HepG2 (cell line): ENCODE data around the gene LRRC45. TPM values are rescaled to one million over a fixed set of nuclear protein-coding genes. Genes with fewer than 3 reads are reported as not detected.

ENCODE experiments used
- AHR ChIP-seq: IDR thresholded peaks from 2 replicates; pipeline ENCODE4 v1.6.1; 2018; ENCODE audit warnings: missing genetic modification reagents, missing compliant biosample characterization
- CBX5 ChIP-seq: sonication (generic); formaldehyde crosslinking; IDR thresholded peaks from 2 replicates; pipeline ENCODE4 v1.4.0; 2020; ENCODE audit warnings: missing genetic modification reagents, borderline replicate concordance
- ETV6 ChIP-seq: sonication (generic); formaldehyde crosslinking; conservative IDR thresholded peaks from 2 replicates; pipeline ENCODE4 v1.4.0; 2020; ENCODE audit warnings: missing genetic modification reagents
- FLYWCH1 ChIP-seq: sonication (generic); formaldehyde crosslinking; IDR thresholded peaks from 2 replicates; pipeline ENCODE4 v1.8.1; 2023; ENCODE audit warnings: mild to moderate bottlenecking, missing genetic modification reagents
- FOXJ3 ChIP-seq: sonication (generic); formaldehyde crosslinking; IDR thresholded peaks from 2 replicates; pipeline ENCODE4 v1.4.0; 2020; ENCODE audit warnings: missing genetic modification reagents, mild to moderate bottlenecking, borderline replicate concordance
- FOXO1 ChIP-seq: sonication (generic); formaldehyde crosslinking; IDR thresholded peaks from 2 replicates; pipeline ENCODE4 v1.4.0; 2020; ENCODE audit warnings: missing genetic modification reagents
- HOXA5 ChIP-seq: sonication (generic); formaldehyde crosslinking; IDR thresholded peaks from 2 replicates; pipeline ENCODE4 v1.4.0; 2020; ENCODE audit warnings: missing genetic modification reagents
- KMT2B ChIP-seq: IDR thresholded peaks from 2 replicates; pipeline ENCODE4 v1.6.1; 2016; ENCODE audit warnings: missing genetic modification reagents, missing compliant biosample characterization
- NAIF1 ChIP-seq: sonication (generic); formaldehyde crosslinking; IDR thresholded peaks from 2 replicates; pipeline ENCODE4 v1.5.0; 2020; ENCODE audit warnings: mild to moderate bottlenecking, missing genetic modification reagents, borderline replicate concordance
- SCMH1 ChIP-seq: sonication (generic); formaldehyde crosslinking; IDR thresholded peaks from 2 replicates; pipeline ENCODE4 v1.9.0; 2021; ENCODE audit warnings: missing genetic modification reagents, mild to moderate bottlenecking, borderline replicate concordance
- SSRP1 ChIP-seq: IDR thresholded peaks from 2 replicates; pipeline ENCODE4 v1.6.1; 2016; ENCODE audit warnings: control low read depth
- ZBTB38 ChIP-seq: sonication (generic); formaldehyde crosslinking; IDR thresholded peaks from 2 replicates; pipeline ENCODE4 v1.5.1; 2020; ENCODE audit warnings: mild to moderate bottlenecking, missing genetic modification reagents
- ZC3H4 ChIP-seq: sonication (generic); formaldehyde crosslinking; IDR thresholded peaks from 2 replicates; pipeline ENCODE4 v1.4.0; 2020; ENCODE audit warnings: missing genetic modification reagents, borderline replicate concordance
- ZNF12 ChIP-seq: sonication (generic); formaldehyde crosslinking; IDR thresholded peaks from 2 replicates; pipeline ENCODE4 v1.5.0; 2020; ENCODE audit warnings: missing genetic modification reagents
- ZNF256 ChIP-seq: sonication (generic); formaldehyde crosslinking; conservative IDR thresholded peaks from 2 replicates; pipeline ENCODE4 v1.4.0; 2020; ENCODE audit warnings: missing genetic modification reagents
- ZNF33A ChIP-seq: sonication (generic); formaldehyde crosslinking; IDR thresholded peaks from 2 replicates; pipeline ENCODE4 v1.5.1; 2020; ENCODE audit warnings: missing genetic modification reagents, mild to moderate bottlenecking, moderate library complexity, borderline replicate concordance
- ZNF629 ChIP-seq: sonication (generic); formaldehyde crosslinking; conservative IDR thresholded peaks from 2 replicates; pipeline ENCODE4 v1.5.0; 2020; ENCODE audit warnings: missing genetic modification reagents
- ZNF670 ChIP-seq: sonication (generic); formaldehyde crosslinking; IDR thresholded peaks from 2 replicates; pipeline ENCODE4 v1.8.0; 2022; ENCODE audit warnings: mild to moderate bottlenecking, missing genetic modification reagents, borderline replicate concordance
- ZNF674 ChIP-seq: sonication (generic); formaldehyde crosslinking; IDR thresholded peaks from 2 replicates; pipeline ENCODE4 v1.5.0; 2020; ENCODE audit warnings: low read depth, mild to moderate bottlenecking, missing genetic modification reagents
- ZNF749 ChIP-seq: sonication (generic); formaldehyde crosslinking; IDR thresholded peaks from 2 replicates; pipeline ENCODE4 v1.8.0; 2022; ENCODE audit warnings: mild to moderate bottlenecking, missing genetic modification reagents, moderate library complexity, borderline replicate concordance
- ZZZ3 ChIP-seq: sonication (generic); formaldehyde crosslinking; IDR thresholded peaks from 2 replicates; pipeline ENCODE4 v1.4.0; 2020; ENCODE audit warnings: missing genetic modification reagents, mild to moderate bottlenecking, borderline replicate concordance
- polyA plus RNA-seq, 8 experiments: library from polyadenylated mRNA; depleted of rRNA in 3 of 8; stranded (reverse) in 7 of 8; unstranded in 1 of 8; fragments of >200 nt; fragmentation: Illumina TruSeq in 4 of 8; extraction: Trizol in 4 of 8; gene quantifications; 2 replicates each; pipeline versions ENCODE4 v1.2.1 to v1.2.3, GENCODE V29; 2011 to 2016; ENCODE audit warnings: low read depth in 4 of 8, missing spikeins in 1 of 8, mixed read lengths in 1 of 8; ENCODE audit not compliant: insufficient read depth in 1 of 8
- total RNA-seq, 5 experiments: library from RNA; depleted of rRNA; stranded (reverse); fragments of >200 nt; fragmentation: Illumina TruSeq; extraction: Trizol; gene quantifications; 2 replicates each; pipeline ENCODE4 v1.2.3, GENCODE V29; 2016; ENCODE audit warnings: low read depth in 1 of 5
- TF ChIP-seq, protein P1 (sequence below): IDR thresholded peaks from 2 replicates; pipeline ENCODE4 v1.4.0; 2020; ENCODE audit warnings: mild to moderate bottlenecking, missing genetic modification reagents
- TF ChIP-seq, protein P2 (sequence below): sonication (generic); formaldehyde crosslinking; IDR thresholded peaks from 2 replicates; pipeline ENCODE4 v1.5.1; 2020; ENCODE audit warnings: missing genetic modification reagents, mild to moderate bottlenecking, borderline replicate concordance
- TF ChIP-seq, protein P3 (sequence below): IDR thresholded peaks from 2 replicates; pipeline ENCODE4 v1.6.1; 2012; ENCODE audit warnings: low read depth, low read length, improper control_type of control experiment

LRRC45 gene
- total and polyA plus RNA-seq, 2 of the 13 experiments (the other 11 are each of a cell fraction or from before 2014, with no cell fraction given), result 11.6 to 48.1 TPM

DNA sequence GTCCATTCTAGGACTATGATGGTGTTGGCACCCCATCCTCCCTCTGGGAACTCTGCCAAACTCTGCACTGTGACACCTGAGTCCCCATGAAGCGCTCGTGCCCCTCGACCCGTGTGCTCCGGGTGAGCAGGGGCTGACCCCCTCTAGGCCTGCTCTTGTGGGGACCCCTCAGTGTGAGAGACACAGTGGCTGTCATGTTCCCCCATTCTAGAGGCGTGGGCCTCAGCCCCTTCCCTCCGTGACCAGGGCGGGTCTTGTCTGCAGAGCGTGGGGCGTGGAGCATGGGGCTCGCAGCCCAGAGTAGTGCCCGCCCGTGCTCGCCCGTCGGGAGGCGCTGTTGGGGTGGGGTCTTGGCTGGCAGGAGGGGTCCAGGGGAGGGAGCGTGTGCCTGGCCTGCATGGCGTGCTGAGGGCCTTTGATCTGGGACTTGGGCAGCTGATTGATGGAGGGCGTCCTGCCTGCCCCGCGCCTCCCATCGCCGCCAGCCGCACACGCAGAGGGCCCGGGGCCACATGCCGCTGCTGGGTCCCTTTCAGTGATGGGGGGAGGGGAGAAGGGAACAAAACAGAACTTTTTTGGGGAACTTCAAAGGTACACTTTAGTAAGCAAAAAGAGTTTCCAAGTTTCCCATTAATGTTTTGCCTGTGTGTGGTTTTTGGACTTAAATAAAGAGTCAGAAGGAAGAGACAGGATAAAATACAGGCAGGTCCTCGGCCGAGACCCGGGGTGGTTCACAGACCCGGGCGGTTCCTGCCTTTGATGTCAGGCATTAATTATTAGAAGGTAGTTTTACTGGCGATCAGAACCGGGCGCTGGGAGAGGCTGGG, 22.9 kb upstream of the LRRC45 start (continued):
- TF ChIP-seq, protein P1, sequence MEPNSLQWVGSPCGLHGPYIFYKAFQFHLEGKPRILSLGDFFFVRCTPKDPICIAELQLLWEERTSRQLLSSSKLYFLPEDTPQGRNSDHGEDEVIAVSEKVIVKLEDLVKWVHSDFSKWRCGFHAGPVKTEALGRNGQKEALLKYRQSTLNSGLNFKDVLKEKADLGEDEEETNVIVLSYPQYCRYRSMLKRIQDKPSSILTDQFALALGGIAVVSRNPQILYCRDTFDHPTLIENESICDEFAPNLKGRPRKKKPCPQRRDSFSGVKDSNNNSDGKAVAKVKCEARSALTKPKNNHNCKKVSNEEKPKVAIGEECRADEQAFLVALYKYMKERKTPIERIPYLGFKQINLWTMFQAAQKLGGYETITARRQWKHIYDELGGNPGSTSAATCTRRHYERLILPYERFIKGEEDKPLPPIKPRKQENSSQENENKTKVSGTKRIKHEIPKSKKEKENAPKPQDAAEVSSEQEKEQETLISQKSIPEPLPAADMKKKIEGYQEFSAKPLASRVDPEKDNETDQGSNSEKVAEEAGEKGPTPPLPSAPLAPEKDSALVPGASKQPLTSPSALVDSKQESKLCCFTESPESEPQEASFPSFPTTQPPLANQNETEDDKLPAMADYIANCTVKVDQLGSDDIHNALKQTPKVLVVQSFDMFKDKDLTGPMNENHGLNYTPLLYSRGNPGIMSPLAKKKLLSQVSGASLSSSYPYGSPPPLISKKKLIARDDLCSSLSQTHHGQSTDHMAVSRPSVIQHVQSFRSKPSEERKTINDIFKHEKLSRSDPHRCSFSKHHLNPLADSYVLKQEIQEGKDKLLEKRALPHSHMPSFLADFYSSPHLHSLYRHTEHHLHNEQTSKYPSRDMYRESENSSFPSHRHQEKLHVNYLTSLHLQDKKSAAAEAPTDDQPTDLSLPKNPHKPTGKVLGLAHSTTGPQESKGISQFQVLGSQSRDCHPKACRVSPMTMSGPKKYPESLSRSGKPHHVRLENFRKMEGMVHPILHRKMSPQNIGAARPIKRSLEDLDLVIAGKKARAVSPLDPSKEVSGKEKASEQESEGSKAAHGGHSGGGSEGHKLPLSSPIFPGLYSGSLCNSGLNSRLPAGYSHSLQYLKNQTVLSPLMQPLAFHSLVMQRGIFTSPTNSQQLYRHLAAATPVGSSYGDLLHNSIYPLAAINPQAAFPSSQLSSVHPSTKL, result peak; percentile 23
- peak; percentile 64; the same call in 1 of the 2 replicates for TF ChIP-seq CBX5 (CRISPR knock-in tag)
- no peak; the same call in 1 of the 2 replicates for TF ChIP-seq ZNF629 (CRISPR knock-in tag)
- TF ChIP-seq AHR (CRISPR knock-in tag), result no peak
- TF ChIP-seq KMT2B (CRISPR knock-in tag), result no peak
- 0 out of 2 replicates have a peak, but pooled peaks have one; percentile 21 for TF ChIP-seq HOXA5 (CRISPR knock-in tag)
- TF ChIP-seq ZC3H4 (CRISPR knock-in tag), result peak; percentile 97; the same call in 1 of the 2 replicates
- TF ChIP-seq, protein P2, sequence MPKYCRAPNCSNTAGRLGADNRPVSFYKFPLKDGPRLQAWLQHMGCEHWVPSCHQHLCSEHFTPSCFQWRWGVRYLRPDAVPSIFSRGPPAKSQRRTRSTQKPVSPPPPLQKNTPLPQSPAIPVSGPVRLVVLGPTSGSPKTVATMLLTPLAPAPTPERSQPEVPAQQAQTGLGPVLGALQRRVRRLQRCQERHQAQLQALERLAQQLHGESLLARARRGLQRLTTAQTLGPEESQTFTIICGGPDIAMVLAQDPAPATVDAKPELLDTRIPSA (CRISPR knock-in tag), result no peak
- 0 out of 2 replicates have a peak, but pooled peaks have one; percentile 68 for TF ChIP-seq FOXO1 (CRISPR knock-in tag)
- no peak; the same call in 1 of the 2 replicates for TF ChIP-seq ZZZ3 (CRISPR knock-in tag)
- TF ChIP-seq ZBTB38 (CRISPR knock-in tag), result peak; percentile 73
- TF ChIP-seq ZNF12 (CRISPR knock-in tag), result no peak; the same call in 1 of the 2 replicates
- peak; percentile 96 for TF ChIP-seq SSRP1 (CRISPR knock-in tag)
- no peak; the same call in 1 of the 2 replicates for TF ChIP-seq ZNF749 (CRISPR knock-in tag)
- no peak for TF ChIP-seq ZNF674 (CRISPR knock-in tag)
- TF ChIP-seq FLYWCH1 (CRISPR knock-in tag), result no peak
- TF ChIP-seq, protein P3, sequence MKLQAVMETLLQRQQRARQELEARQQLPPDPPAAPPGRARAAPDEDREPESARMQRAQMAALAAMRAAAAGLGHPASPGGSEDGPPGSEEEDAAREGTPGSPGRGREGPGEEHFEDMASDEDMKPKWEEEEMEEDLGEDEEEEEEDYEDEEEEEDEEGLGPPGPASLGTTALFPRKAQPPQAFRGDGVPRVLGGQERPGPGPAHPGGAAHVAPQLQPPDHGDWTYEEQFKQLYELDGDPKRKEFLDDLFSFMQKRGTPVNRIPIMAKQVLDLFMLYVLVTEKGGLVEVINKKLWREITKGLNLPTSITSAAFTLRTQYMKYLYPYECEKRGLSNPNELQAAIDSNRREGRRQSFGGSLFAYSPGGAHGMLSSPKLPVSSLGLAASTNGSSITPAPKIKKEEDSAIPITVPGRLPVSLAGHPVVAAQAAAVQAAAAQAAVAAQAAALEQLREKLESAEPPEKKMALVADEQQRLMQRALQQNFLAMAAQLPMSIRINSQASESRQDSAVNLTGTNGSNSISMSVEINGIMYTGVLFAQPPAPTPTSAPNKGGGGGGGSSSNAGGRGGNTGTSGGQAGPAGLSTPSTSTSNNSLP, result peak; percentile 71; the same call in 1 of the 2 replicates
- 0 out of 2 replicates have a peak, but pooled peaks have one; percentile 3 for TF ChIP-seq NAIF1
- peak; percentile 51 for TF ChIP-seq ETV6 (CRISPR knock-in tag)
- 0 out of 2 replicates have a peak, but pooled peaks have one; percentile 36 for TF ChIP-seq ZNF256 (CRISPR knock-in tag)
- TF ChIP-seq SCMH1 (CRISPR knock-in tag), result no peak
- TF ChIP-seq ZNF33A, result 0 out of 2 replicates have a peak, but pooled peaks have one; percentile 27
- no peak for TF ChIP-seq FOXJ3 (CRISPR knock-in tag)
- 0 out of 2 replicates have a peak, but pooled peaks have one; percentile 28 for TF ChIP-seq ZNF670 (CRISPR knock-in tag)
